HG02610 (cell line): Measurements from ENCODE around the gene TMEM156.

Source experiments
- ATAC-seq: cut with Tn5 transposase; IDR thresholded peaks from one replicate; pipeline ENCODE4 v1.9.1; 2021; ENCODE audit warnings: mild to moderate bottlenecking, moderate library complexity; ENCODE audit not compliant: unreplicated experiment

Gene TMEM156

DNA sequence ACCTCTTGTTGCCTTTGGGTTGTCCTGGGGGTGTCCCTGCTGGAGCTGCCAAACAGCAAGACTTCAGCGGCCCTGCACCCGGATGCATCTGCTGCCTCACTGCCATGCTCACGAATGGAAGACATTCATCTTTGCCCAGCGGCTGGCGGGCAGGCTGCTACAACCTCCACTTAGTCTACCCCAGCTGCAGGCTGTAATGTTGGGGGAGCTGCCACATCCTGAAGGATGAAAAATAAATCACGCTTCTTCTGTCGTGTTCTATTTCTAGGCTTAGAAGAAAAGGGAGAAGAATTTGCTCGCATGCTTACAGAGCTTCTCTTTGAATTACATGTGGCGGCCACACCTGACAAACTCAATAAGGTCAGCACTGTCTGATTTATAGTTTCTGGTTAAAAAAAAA is 103.2 kb downstream of the TMEM156 start:
- no peak for ATAC-seq

DNA sequence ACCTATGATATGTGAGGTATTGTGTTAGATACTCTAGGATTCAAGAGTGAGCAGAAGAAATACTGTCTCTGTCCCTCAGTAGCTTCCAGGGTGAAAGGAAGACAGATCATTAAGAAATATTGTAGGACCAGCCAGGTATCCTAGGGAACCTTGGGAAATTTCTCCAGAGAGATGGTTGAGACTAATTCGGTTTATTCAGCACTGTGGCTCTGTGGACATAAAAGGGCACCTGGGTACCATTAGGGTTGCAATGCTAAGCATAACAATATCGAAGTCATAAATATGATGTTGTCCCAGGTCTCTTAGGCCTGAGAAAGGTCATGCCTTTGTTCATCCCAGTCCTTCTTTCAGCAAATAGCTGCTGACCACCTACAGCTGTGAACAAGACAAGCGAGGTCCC is 103.6 kb downstream of the TMEM156 start:
- ATAC-seq: no peak

DNA sequence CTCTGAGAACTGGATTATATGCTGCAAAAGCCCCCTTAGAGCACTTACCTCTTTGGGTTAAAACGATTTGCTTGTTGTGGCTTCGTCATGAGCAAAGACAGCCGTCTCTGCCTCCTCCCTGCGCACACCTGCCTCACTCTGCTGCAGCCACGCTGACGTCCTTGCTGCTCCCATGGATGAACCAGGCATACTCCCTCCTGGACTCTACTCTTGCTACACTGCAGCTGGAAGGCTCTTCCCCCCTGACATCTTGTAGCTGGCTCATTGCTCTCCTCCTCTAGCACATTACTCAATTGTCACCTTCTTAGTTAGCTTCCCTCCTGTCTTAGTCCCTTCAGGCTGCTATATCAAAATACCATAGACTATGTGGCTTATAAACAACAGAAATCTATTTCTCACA is 105.3 kb downstream of the TMEM156 start:
- ATAC-seq: no peak

DNA sequence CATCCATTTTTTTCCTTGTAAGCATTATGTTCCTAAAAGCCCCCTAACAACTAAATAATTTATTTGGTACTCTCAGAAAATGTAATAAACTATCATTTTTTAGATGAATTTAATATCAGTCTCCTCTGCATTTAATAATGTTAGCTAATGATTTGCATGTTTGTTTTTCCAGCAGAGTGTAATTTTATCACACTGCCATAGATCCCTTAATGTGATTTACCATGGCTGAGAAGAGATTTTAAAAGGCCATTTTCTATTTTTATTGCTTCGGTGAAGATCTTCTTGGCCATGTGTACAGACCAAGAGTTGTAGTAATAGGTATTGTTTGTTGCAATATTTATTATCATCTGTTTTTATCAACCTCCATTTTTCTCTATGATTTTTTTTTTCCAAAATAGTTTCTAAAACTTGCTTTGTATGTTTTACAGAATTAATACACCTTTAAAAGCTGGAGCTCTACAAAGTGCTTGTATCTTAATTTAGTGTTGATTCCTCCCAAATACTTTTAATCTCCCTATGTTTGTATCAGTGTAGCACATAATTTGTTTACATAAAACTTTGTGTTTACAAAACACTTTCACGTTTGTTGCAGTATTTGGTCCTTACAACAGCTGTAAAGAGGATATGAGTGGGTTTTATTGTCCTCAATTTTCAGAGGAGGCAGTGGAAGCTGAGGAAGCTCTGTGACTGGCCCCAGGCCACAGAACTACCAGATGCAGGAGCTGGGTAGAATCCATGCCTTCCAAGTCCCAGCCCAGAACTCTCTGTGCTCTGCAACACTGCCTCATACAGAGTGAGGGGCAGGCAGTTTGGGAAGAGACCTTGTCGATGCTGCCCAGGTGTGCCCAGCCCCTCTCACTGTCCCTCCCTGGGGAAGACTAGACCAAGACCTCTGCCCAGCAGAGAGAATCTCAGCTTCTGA is 106.5 kb downstream of the TMEM156 start:
- ATAC-seq: no peak

DNA sequence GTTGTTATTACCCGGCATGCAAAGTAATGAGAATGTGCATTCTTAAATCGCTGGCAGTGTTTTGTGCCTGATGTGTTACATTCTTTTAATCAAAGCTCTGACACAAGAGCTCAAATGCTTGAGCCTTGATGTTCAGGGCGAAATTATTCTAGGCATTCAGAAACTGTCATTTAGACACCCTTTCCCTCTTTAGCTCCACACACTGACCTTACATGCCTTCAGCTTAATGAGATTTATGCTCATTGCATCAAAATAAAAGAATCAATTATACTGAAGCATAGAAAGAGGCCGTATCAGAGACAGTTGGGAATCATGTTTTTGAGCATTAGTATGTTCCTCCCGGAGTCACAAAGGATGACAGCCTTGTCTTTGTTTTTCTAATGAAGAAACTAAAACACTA is 107.9 kb downstream of the TMEM156 start:
- no peak for ATAC-seq

DNA sequence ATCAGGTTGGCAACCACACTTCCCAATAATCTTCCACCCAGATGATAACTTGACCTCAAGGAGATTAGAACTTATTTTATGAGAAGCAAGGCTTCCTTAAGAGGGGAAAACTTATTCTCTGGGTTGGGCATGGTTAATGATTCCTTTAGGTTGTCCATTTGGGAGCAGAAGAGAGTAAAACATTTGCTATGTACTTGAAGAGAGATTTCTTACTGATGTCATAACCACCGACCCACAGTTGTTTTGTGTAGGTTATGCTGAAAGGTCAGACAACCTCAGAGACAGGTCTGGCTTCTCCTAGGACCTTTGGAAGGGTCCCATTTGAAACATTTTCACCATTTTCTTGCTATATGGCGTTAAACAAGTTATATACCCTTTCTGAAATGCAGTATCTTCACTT is 108.5 kb downstream of the TMEM156 start:
- ATAC-seq: no peak

DNA sequence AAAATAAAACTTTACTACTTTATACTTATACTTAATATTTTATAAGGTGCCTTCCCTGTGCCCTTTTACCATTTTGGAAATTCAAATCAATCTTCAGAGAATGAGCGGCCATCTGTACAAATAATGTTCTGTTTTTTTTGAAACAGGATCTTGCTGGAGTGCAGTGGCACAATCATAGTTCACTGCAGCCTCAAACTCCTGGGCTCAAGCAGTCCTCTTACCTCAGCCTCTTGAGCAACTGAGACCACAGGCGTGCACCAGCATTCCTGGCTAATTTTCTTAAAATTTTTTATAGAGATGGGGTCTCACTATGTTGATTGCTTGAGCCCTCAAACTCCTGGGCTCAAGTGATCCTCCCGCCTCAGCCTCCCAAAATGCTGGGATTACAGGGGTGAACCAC is 111.1 kb downstream of the TMEM156 start:
- no peak for ATAC-seq

DNA sequence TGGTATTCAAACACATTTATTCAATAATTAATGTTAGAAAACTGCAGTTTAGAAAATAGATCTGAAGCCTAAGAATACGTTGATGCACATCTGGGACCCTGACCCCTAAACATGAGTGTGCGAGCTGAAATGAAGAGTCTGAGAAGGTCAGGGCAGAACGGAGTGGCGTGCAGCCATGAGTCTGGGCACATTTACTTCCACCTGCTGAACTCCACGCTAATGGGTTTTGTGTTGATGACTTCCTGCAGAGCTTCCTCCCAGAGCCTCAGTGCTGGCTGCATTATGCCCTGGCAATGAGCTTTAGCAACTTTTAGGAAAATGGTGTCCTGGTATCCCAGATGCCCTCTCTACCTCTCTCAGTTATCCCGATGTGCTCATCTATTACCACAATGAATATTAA is 111.5 kb downstream of the TMEM156 start:
- ATAC-seq: no peak

DNA sequence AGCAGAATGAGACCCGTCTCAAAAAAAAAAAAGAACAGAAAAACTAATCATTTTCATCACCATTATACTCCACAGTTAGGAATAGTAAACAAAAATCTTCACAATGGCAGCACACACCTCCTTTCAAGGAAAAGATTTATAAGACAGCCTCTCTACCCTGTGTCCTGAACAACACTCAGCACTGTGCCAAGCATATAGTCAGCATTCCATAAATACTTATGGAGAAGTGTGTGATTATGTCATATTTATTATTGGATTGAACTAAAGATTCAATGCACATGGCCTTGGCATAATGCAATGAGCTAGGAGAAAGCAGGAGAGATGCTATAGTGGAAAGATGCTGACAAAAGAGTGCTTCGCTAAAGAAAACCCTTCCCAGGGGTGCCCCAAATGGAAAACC is 112.0 kb downstream of the TMEM156 start:
- no peak for ATAC-seq

DNA sequence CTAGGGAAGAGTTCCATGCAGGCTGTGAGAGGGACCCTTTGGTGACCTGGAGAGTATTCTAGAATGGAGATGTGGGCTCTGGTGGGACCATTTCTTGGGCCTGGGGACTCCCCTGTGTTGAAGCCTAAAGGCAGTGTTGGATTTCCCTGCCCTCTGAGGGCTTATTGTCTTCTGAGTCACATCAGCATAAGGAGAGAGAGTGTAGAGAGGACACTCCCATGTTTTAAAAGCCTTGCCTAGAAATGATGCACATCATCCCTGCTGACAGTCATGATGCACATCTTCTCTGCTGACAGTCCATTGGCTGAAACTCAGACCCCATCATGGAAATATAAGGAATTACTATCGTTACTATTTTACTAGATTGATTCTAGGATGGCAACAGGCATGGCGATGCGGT is 112.7 kb downstream of the TMEM156 start:
- no peak for ATAC-seq

DNA sequence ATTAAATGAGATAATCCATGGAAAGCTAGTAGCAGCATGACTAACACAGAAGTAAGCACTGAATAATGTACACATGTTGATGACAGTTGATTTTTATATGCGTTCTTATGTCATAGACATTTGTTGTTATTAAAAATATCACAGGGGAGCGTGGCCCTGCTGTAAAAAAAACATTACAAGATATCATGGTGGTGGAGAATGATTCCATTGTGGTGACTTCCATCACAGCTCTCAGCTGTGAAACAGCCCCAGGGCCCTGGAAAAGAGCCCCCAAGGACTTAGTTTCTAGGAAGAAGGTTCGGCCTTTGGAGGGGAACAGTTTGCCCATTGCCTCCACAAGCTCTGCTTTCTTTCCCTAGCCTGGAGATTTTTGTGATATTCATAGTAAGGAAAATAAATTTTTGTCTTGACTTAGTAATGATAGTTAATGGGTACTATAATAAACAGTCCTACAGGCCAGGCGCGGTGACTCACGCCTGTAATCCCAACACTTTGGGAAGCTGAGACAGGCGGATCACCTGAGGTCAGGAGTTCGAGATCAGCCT is 114.7 kb downstream of the TMEM156 start:
- no peak for ATAC-seq
